H1 (cell line): ENCODE data around the gene FBN3. TPM values are rescaled to one million over a fixed set of nuclear protein-coding genes. Genes with fewer than 3 reads are reported as not detected.
A peak's percentile ranks its signal among the peaks of the same experiment; 100 is the strongest.

Experiments used
- CTCF ChIA-PET: fragments of 300-600 bp; sonication (Branson Sonifier 250); formaldehyde crosslinking; loops from one replicate; lab custom pipeline; 2021; ENCODE audit not compliant: partially characterized antibody; lab: Charles Lee
- POLR2A ChIA-PET: fragments of 300-600 bp; sonication (Branson Sonifier 250); formaldehyde crosslinking; loops from one replicate; lab custom pipeline; 2021; ENCODE audit warnings: inconsistent platforms; ENCODE audit not compliant: partially characterized antibody; lab: Charles Lee
- DNase-seq, 2 experiments: peaks; one replicate each; pipeline versions ENCODE4 v3.0.0 to v3.0.0-alpha.2; 2010 to 2022; ENCODE audit warnings: low spot score in 2 of 2, low read depth in 1 of 2, mixed read lengths in 1 of 2
- FAIRE-seq: peaks from 2 replicates; lab custom pipeline; 2011; peaks lifted over from hg19 to GRCh38; lab: Jason Lieb, UNC
- H2AFZ ChIP-seq: 2 replicates; pipeline ENCODE4 v1.8.1; 2012; ENCODE audit warnings: low read length, inconsistent platforms
- H2AK5ac ChIP-seq: 2 replicates; pipeline ENCODE4 v1.6.1; 2013; ENCODE audit warnings: low read depth, low read length
- H2BK120ac ChIP-seq: replicated peaks from 2 replicates; pipeline ENCODE3; 2013; ENCODE audit warnings: low read depth, low read length, inconsistent platforms
- H2BK12ac ChIP-seq: 2 replicates; pipeline ENCODE4 v1.6.1; 2013; ENCODE audit warnings: low read depth, low read length
- H2BK15ac ChIP-seq: 2 replicates; pipeline ENCODE4 v1.6.1; 2013; ENCODE audit warnings: low read length
- H2BK20ac ChIP-seq: 2 replicates; pipeline ENCODE4 v1.6.1; 2013; ENCODE audit warnings: low read length
- H2BK5ac ChIP-seq: 2 replicates; pipeline ENCODE4 v1.6.1; 2013; ENCODE audit warnings: low read depth, low read length
- H3K14ac ChIP-seq: 2 replicates; pipeline ENCODE4 v1.6.1; 2013; ENCODE audit warnings: inconsistent platforms; ENCODE audit not compliant: insufficient read length
- H3K18ac ChIP-seq: 2 replicates; pipeline ENCODE4 v1.6.1; 2013; ENCODE audit warnings: low read length; ENCODE audit errors: extremely low read depth
- H3K23ac ChIP-seq: 2 replicates; pipeline ENCODE4 v1.6.1; 2013; ENCODE audit warnings: inconsistent platforms; ENCODE audit not compliant: insufficient read length
- H3K23me2 ChIP-seq: 2 replicates; pipeline ENCODE4 v1.6.1; 2013; ENCODE audit warnings: low read depth, low read length
- H3K27ac ChIP-seq: 2 replicates; pipeline ENCODE4 v1.6.1; 2011; ENCODE audit warnings: low read depth, low read length, inconsistent platforms
- H3K27me3 ChIP-seq, 4 experiments: replicated peaks in 1 of 4; 1 replicate in 1 of 4; 2 replicates in 3 of 4; pipeline versions ENCODE4 v1.6.1 to v1.8.1; 2011 to 2013; ENCODE audit warnings: low read length in 3 of 4, mild to moderate bottlenecking in 3 of 4, inconsistent platforms in 2 of 4, mixed read lengths in 2 of 4, moderate library complexity in 1 of 4; ENCODE audit not compliant: control insufficient read depth in 3 of 4, insufficient read depth in 3 of 4; ENCODE audit errors: extremely low read depth in 1 of 4
- H3K36me3 ChIP-seq, 4 experiments: 2 replicates each; pipeline versions ENCODE4 v1.6.1 to v1.8.1; 2011 to 2013; ENCODE audit warnings: mild to moderate bottlenecking in 4 of 4, low read length in 3 of 4, moderate library complexity in 2 of 4, control low read depth in 1 of 4, inconsistent platforms in 1 of 4; ENCODE audit not compliant: insufficient read depth in 4 of 4, control insufficient read depth in 2 of 4
- H3K4ac ChIP-seq: replicated peaks from 2 replicates; pipeline ENCODE3; 2013; ENCODE audit warnings: low read length, low read depth, mixed read lengths, inconsistent platforms; ENCODE audit not compliant: insufficient read length
- H3K4me1 ChIP-seq, 4 experiments: replicated peaks in 1 of 4; 1 replicate in 1 of 4; 2 replicates in 3 of 4; pipeline versions ENCODE4 v1.6.1 to v1.8.1; 2011 to 2013; ENCODE audit warnings: low read length in 3 of 4, inconsistent platforms in 2 of 4, mixed read lengths in 1 of 4; ENCODE audit not compliant: insufficient read depth in 4 of 4, control insufficient read depth in 3 of 4
- H3K4me2 ChIP-seq, 2 experiments: 2 replicates each; pipeline versions ENCODE4 v1.6.1 to v1.8.1; 2011 to 2013; ENCODE audit warnings: low read depth in 2 of 2, low read length in 2 of 2, control low read depth in 1 of 2, inconsistent platforms in 1 of 2, mild to moderate bottlenecking in 1 of 2; ENCODE audit not compliant: insufficient read depth in 1 of 2
- H3K4me3 ChIP-seq, 4 experiments: fragments of 200-600, 300-600 bp in 1 of 4; sonication (generic), shearing (Covaris generic), sonication (Bioruptor Twin) in 1 of 4; 2 replicates each; pipeline versions ENCODE4 v1.5.1 to v1.8.1; 2011 to 2016; ENCODE audit warnings: low read length in 4 of 4, low read depth in 3 of 4, control low read depth in 2 of 4, inconsistent platforms in 2 of 4, mild to moderate bottlenecking in 2 of 4, mixed read lengths in 1 of 4, moderate library complexity in 1 of 4; ENCODE audit not compliant: insufficient read depth in 2 of 4; ENCODE audit errors: extremely low read depth in 1 of 4
- H3K56ac ChIP-seq: replicated peaks from 2 replicates; pipeline ENCODE3; 2013; ENCODE audit warnings: low read depth, mild to moderate bottlenecking, mixed read lengths, low read length, inconsistent platforms; ENCODE audit not compliant: insufficient read length
- H3K79me1 ChIP-seq: 2 replicates; pipeline ENCODE4 v1.6.1; 2013; ENCODE audit warnings: low read depth, low read length, control low read depth
- H3K79me2 ChIP-seq, 2 experiments: 2 replicates each; pipeline versions ENCODE4 v1.6.1 to v1.8.1; 2012 to 2013; ENCODE audit warnings: low read length in 2 of 2, mild to moderate bottlenecking in 2 of 2, inconsistent platforms in 1 of 2; ENCODE audit not compliant: insufficient read depth in 2 of 2, control insufficient read depth in 1 of 2
- H3K9ac ChIP-seq, 4 experiments: replicated peaks in 1 of 4; 1 replicate in 1 of 4; 2 replicates in 3 of 4; pipeline versions ENCODE4 v1.6.1 to v1.8.1; 2011 to 2013; ENCODE audit warnings: low read depth in 3 of 4, low read length in 3 of 4, control low read depth in 2 of 4, mild to moderate bottlenecking in 2 of 4, moderate library complexity in 2 of 4, inconsistent platforms in 1 of 4; ENCODE audit errors: extremely low read depth in 1 of 4
- H3K9me3 ChIP-seq, 2 experiments: 2 replicates each; pipeline versions ENCODE4 v1.6.1 to v1.8.1; 2012 to 2013; ENCODE audit warnings: mild to moderate bottlenecking in 2 of 2, moderate library complexity in 2 of 2, control low read depth in 1 of 2, inconsistent platforms in 1 of 2, low read depth in 1 of 2, low read length in 1 of 2, mixed read lengths in 1 of 2; ENCODE audit not compliant: insufficient read depth in 2 of 2
- H4K20me1 ChIP-seq, 2 experiments: replicated peaks in 1 of 2; 2 replicates each; pipeline versions ENCODE3 to v1.8.1; 2011 to 2013; ENCODE audit warnings: inconsistent platforms in 2 of 2, low read length in 2 of 2, mild to moderate bottlenecking in 1 of 2; ENCODE audit not compliant: insufficient read depth in 2 of 2, control insufficient read depth in 1 of 2
- H4K5ac ChIP-seq: 2 replicates; pipeline ENCODE4 v1.6.1; 2013; ENCODE audit warnings: low read length, low read depth, mixed read lengths, inconsistent platforms; ENCODE audit not compliant: insufficient read length
- H4K8ac ChIP-seq: 2 replicates; pipeline ENCODE4 v1.8.0; 2013; ENCODE audit warnings: mild to moderate bottlenecking, moderate library complexity, low read length, inconsistent platforms; ENCODE audit not compliant: insufficient read depth; ENCODE audit errors: extremely low read depth
- H4K91ac ChIP-seq: replicated peaks from 2 replicates; pipeline ENCODE3; 2013; ENCODE audit warnings: low read length, mixed read lengths, inconsistent platforms; ENCODE audit not compliant: insufficient read length
- BACH1 ChIP-seq: IDR thresholded peaks from 2 replicates; pipeline ENCODE4 v1.6.1; 2012; ENCODE audit warnings: low read length, improper control_type of control experiment
- KDM5A ChIP-seq: fragments of 200-600 bp; IDR thresholded peaks from 2 replicates; pipeline ENCODE4 v1.7.1; 2012; ENCODE audit warnings: mild to moderate bottlenecking, low read length, inconsistent platforms, mixed read lengths
- WGBS, 2 experiments: shearing (Covaris generic) in 1 of 2; methylation state at CpG; one replicate each; pipeline versions ENCODE4 v1.1.6 to v1.1.7; 2013 to 2015; ENCODE audit warnings: low lambda C conversion rate in 2 of 2, mixed read lengths in 2 of 2, inconsistent platforms in 1 of 2, low coverage in 1 of 2, missing lambda C conversion rate in 1 of 2; ENCODE audit not compliant: insufficient replicate concordance in 2 of 2, insufficient coverage in 1 of 2, insufficient read length in 1 of 2; ENCODE audit errors: extremely low coverage in 1 of 2, missing lambda C conversion rate in 1 of 2; 5-methylcytosine and 5-hydroxymethylcytosine counted together
- polyA plus RNA-seq, 7 experiments: library from polyadenylated mRNA; depleted of rRNA in 3 of 7; stranded (reverse) in 5 of 7; unstranded in 2 of 7; fragments of >200 nt in 5 of 7; fragments of 200-250 nt in 2 of 7; gene quantifications; 1 replicate in 5 of 7; 2 replicates in 1 of 7; 4 replicates in 1 of 7; pipeline versions ENCODE4 v1.2.1 to v1.2.3, GENCODE V29; 2011 to 2013; ENCODE audit warnings: missing spikeins in 2 of 7, mixed read lengths in 2 of 7
- total RNA-seq: library from RNA; stranded (reverse); fragmentation: NEBNext Ultra II Directional; extraction: Animal tissue kit (Norgen Biotek cat#: 25700); gene quantifications from 2 replicates; pipeline ENCODE4 v1.2.1, GENCODE V29; 2021

Gene FBN3
- total and polyA plus RNA-seq, 2 of the 8 experiments (the other 6 are each of a cell fraction or from before 2014, with no cell fraction given), result 37.1 to 38.7 TPM

DNA sequence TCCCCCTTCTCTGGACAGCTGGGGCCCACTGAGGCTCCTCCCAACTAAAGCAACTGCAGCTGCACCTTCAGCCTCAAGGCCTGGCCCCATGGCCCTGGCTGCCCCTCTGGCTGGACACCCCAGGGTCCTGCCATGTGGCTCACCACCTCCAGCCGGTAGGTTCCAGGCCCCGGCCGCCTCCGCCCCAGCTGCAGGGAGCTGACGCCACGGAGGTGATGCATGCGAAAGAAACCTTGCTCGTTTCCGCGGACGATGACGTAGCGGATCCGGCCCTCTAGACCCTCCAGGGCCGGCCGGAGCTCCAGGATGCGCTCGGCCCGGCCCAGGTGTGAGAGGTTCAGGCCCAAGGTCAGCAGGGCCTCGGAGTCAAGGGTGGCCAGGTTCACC, 83.5 kb downstream of the FBN3 start:
- Histone ChIP-seq H3K4me3 (no peak overlapping the region), H3K14ac (no peak overlapping the region), H2BK120ac (no peak overlapping the region), H3K56ac (no peak overlapping the region), H3K4ac (no peak overlapping the region), H4K20me1 (no peaks in the 10 kb centered on the region), H3K79me2 (no peaks in the 10 kb centered on the region), H4K8ac (peak overlapping the region; percentile 68; the same call in 1 of the 2 replicates), H3K9me3 (peaks cover 13 to 15% of the 10 kb centered on the region in 2 experiments), H3K4me2 (no peak overlapping the region), H2BK5ac (no peak overlapping the region), H3K27ac (no peak overlapping the region), H3K79me1 (no peaks in the 10 kb centered on the region), H2BK15ac (no peak overlapping the region), H4K5ac (no peak overlapping the region), H3K18ac (no peak overlapping the region), H3K4me1 (no peaks in the 10 kb centered on the region), H3K23me2 (no peaks in the 10 kb centered on the region), H3K23ac (no peak overlapping the region), H3K36me3 (peaks cover 0 to 3% (median 0%) of the 10 kb centered on the region in 4 experiments; a peak in 3 of 8 replicates), H2AK5ac (no peak overlapping the region), H2AFZ (no peak overlapping the region), H2BK12ac (no peak overlapping the region), H3K9ac (no peak overlapping the region), H2BK20ac (no peak overlapping the region), H3K27me3 (no peaks in the 10 kb centered on the region), H4K91ac (no peak overlapping the region)
- FAIRE-seq, result no peak
- ChIA-PET POLR2A (interaction anchor here (0.9 to 2.1 kb wide), 5 partner anchors 9 to 123 kb away, joined by 3 to 14 read pairs (median 4); partner anchors contain the start of gene TIMM44), CTCF (interaction anchor here (0.8 to 1.7 kb wide), 5 partner anchors 24 to 122 kb away, joined by 3 to 7 read pairs (median 4); no protein-coding TSS in a partner anchor)
- TF ChIP-seq KDM5A, result no peak
- no peak for TF ChIP-seq BACH1
- 82% methylated on average over 18 of the region's 20 CpGs; no CpG with 5 or more reads in 1 of the 2 experiments for WGBS, 2 experiments
- DNase-seq, result no peak
